Neural cell (in vitro differentiated cells): Measurements from ENCODE around the gene DPF1. TPM values are rescaled to one million over a fixed set of nuclear protein-coding genes. Genes with fewer than 3 reads are reported as not detected.

Source experiments
- H2AFZ ChIP-seq: fragments of 200-600, 300-800 bp; sonication (generic), shearing (Covaris generic); 2 replicates; pipeline ENCODE4 v1.6.0; 2014; ENCODE audit warnings: low read depth, mild to moderate bottlenecking, antibody characterized with exemption, low read length, moderate library complexity
- H3F3A ChIP-seq: fragments of 200-600 bp; shearing (Covaris generic); 2 replicates; pipeline ENCODE4 v1.6.1; 2016; ENCODE audit warnings: mild to moderate bottlenecking, moderate library complexity, mixed read lengths, antibody characterized with exemption, low read length; ENCODE audit not compliant: insufficient read depth, poor library complexity, severe bottlenecking
- H3K27ac ChIP-seq: fragments of 200-600, 300-800 bp; sonication (generic), shearing (Covaris generic); 2 replicates; pipeline ENCODE4 v1.5.1; 2014; ENCODE audit warnings: mild to moderate bottlenecking, low read length, moderate library complexity
- H3K27me3 ChIP-seq: fragments of 300-800, 200-600 bp; sonication (generic), shearing (Covaris generic); 2 replicates; pipeline ENCODE4 v1.6.0; 2014; ENCODE audit warnings: mild to moderate bottlenecking, low read depth, low read length, moderate library complexity; ENCODE audit not compliant: insufficient read depth
- H3K36me3 ChIP-seq: fragments of 300-800, 200-600 bp; sonication (generic), shearing (Covaris generic); 2 replicates; pipeline ENCODE4 v1.5.1; 2014; ENCODE audit warnings: mild to moderate bottlenecking, antibody characterized with exemption, low read length, moderate library complexity; ENCODE audit not compliant: insufficient read depth
- H3K4me2 ChIP-seq: fragments of 300-800, 200-600 bp; sonication (generic), shearing (Covaris generic); 2 replicates; pipeline ENCODE4 v1.6.0; 2014; ENCODE audit warnings: mild to moderate bottlenecking, low read length
- H3K4me3 ChIP-seq: fragments of 300-800, 200-600 bp; sonication (generic), shearing (Covaris generic); 2 replicates; pipeline ENCODE4 v1.5.1; 2014; ENCODE audit warnings: mild to moderate bottlenecking, low read length, moderate library complexity
- H3K79me2 ChIP-seq: fragments of 200-600 bp; shearing (Covaris generic); replicated peaks from 2 replicates; pipeline ENCODE4 v1.6.0; 2014; ENCODE audit warnings: mild to moderate bottlenecking, low read length, moderate library complexity; ENCODE audit not compliant: insufficient read depth
- H3K9ac ChIP-seq: fragments of 300-800, 200-600 bp; sonication (generic), shearing (Covaris generic); 2 replicates; pipeline ENCODE4 v1.6.1; 2016; ENCODE audit warnings: mild to moderate bottlenecking, low read length, mixed read lengths
- H3K9me2 ChIP-seq: fragments of 200-600 bp; shearing (Covaris generic); 2 replicates; pipeline ENCODE4 v1.6.1; 2016; ENCODE audit warnings: mild to moderate bottlenecking, low read length, mixed read lengths; ENCODE audit not compliant: insufficient read depth
- H3K9me3 ChIP-seq: fragments of 200-600, 300-800 bp; sonication (generic), shearing (Covaris generic); 2 replicates; pipeline ENCODE4 v1.6.1; 2016; ENCODE audit warnings: mild to moderate bottlenecking, mixed run types, low read length, moderate library complexity, mixed read lengths
- H4K20me1 ChIP-seq: fragments of 200-600 bp; shearing (Covaris generic); 2 replicates; pipeline ENCODE4 v1.6.1; 2016; ENCODE audit warnings: mild to moderate bottlenecking, mixed run types; ENCODE audit not compliant: insufficient read depth
- EP300 ChIP-seq: fragments of 450-650 bp; conservative IDR thresholded peaks from 2 replicates; pipeline ENCODE4 v1.6.1; 2014; ENCODE audit warnings: antibody characterized with exemption, mild to moderate bottlenecking, moderate library complexity; ENCODE audit not compliant: poor library complexity, severe bottlenecking
- EZH2 ChIP-seq: fragments of 200-600, 300-800 bp; shearing (Covaris generic), sonication (generic); IDR thresholded peaks from 2 replicates; pipeline ENCODE4 v1.6.1; 2014; ENCODE audit warnings: antibody characterized with exemption, low read length, borderline replicate concordance, mild to moderate bottlenecking; ENCODE audit not compliant: insufficient read depth, poor library complexity, severe bottlenecking
- MXI1 ChIP-seq: fragments of 450-650 bp; conservative IDR thresholded peaks from 2 replicates; pipeline ENCODE4 v1.6.1; 2014; ENCODE audit warnings: antibody characterized with exemption, mild to moderate bottlenecking; ENCODE audit not compliant: poor library complexity, severe bottlenecking
- POLR2AphosphoS5 ChIP-seq: IDR thresholded peaks from 2 replicates; pipeline ENCODE4 v1.6.1; 2012
- RAD21 ChIP-seq: fragments of 450-650 bp; conservative IDR thresholded peaks from 2 replicates; pipeline ENCODE4 v1.6.1; 2014; ENCODE audit warnings: antibody characterized with exemption, mild to moderate bottlenecking, moderate library complexity
- SMC3 ChIP-seq: fragments of 450-650 bp; conservative IDR thresholded peaks from 2 replicates; pipeline ENCODE4 v1.6.1; 2014; ENCODE audit warnings: antibody characterized with exemption, mild to moderate bottlenecking, moderate library complexity; ENCODE audit not compliant: poor library complexity
- TAF1 ChIP-seq: IDR thresholded peaks from 2 replicates; pipeline ENCODE4 v1.6.1; 2012; ENCODE audit warnings: low read depth
- polyA plus RNA-seq: library from polyadenylated mRNA; depleted of rRNA; stranded (reverse); fragments of >200 nt; gene quantifications from 2 replicates; pipeline ENCODE4 v1.2.3, GENCODE V29; 2014
- TF ChIP-seq, protein P1 (sequence below): fragments of 450-650 bp; IDR thresholded peaks from 2 replicates; pipeline ENCODE4 v1.5.1; 2014; ENCODE audit warnings: antibody characterized with exemption, mild to moderate bottlenecking, moderate library complexity; ENCODE audit not compliant: poor library complexity, severe bottlenecking
- TF ChIP-seq, protein P2 (sequence below): IDR thresholded peaks from 2 replicates; pipeline ENCODE4 v1.6.1; 2012; ENCODE audit warnings: borderline replicate concordance

Gene DPF1
- polyA plus RNA-seq, 1 donor from 2014 or later, result 118 TPM

DNA sequence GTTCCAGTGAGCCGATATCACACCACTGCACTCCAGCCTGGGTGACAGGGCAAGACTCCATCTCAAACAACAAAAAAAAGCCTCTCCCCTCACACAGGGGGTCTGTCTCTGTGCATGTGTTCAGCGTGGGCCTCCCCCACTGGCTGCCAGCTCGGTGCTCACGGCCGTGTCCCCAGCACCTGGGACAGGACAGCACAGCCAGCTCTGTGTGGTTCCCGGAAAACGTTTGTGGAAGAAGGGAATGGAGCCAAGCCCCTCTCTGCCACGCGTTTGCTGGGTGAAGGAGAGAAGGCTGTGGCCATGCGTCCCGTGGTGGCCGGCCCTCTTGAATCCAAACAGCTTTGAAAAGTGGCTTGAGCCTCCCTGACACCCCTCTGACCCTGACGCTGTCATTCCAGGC is 32.3 kb downstream of the DPF1 start:
- TF ChIP-seq, protein P1, sequence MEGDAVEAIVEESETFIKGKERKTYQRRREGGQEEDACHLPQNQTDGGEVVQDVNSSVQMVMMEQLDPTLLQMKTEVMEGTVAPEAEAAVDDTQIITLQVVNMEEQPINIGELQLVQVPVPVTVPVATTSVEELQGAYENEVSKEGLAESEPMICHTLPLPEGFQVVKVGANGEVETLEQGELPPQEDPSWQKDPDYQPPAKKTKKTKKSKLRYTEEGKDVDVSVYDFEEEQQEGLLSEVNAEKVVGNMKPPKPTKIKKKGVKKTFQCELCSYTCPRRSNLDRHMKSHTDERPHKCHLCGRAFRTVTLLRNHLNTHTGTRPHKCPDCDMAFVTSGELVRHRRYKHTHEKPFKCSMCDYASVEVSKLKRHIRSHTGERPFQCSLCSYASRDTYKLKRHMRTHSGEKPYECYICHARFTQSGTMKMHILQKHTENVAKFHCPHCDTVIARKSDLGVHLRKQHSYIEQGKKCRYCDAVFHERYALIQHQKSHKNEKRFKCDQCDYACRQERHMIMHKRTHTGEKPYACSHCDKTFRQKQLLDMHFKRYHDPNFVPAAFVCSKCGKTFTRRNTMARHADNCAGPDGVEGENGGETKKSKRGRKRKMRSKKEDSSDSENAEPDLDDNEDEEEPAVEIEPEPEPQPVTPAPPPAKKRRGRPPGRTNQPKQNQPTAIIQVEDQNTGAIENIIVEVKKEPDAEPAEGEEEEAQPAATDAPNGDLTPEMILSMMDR, result no peak
- TF ChIP-seq POLR2AphosphoS5 (no peak), RAD21 (no peak), SMC3 (no peak), EZH2 (no peak), TAF1 (no peak), MXI1 (no peak), EP300 (no peak)
- TF ChIP-seq, protein P2, sequence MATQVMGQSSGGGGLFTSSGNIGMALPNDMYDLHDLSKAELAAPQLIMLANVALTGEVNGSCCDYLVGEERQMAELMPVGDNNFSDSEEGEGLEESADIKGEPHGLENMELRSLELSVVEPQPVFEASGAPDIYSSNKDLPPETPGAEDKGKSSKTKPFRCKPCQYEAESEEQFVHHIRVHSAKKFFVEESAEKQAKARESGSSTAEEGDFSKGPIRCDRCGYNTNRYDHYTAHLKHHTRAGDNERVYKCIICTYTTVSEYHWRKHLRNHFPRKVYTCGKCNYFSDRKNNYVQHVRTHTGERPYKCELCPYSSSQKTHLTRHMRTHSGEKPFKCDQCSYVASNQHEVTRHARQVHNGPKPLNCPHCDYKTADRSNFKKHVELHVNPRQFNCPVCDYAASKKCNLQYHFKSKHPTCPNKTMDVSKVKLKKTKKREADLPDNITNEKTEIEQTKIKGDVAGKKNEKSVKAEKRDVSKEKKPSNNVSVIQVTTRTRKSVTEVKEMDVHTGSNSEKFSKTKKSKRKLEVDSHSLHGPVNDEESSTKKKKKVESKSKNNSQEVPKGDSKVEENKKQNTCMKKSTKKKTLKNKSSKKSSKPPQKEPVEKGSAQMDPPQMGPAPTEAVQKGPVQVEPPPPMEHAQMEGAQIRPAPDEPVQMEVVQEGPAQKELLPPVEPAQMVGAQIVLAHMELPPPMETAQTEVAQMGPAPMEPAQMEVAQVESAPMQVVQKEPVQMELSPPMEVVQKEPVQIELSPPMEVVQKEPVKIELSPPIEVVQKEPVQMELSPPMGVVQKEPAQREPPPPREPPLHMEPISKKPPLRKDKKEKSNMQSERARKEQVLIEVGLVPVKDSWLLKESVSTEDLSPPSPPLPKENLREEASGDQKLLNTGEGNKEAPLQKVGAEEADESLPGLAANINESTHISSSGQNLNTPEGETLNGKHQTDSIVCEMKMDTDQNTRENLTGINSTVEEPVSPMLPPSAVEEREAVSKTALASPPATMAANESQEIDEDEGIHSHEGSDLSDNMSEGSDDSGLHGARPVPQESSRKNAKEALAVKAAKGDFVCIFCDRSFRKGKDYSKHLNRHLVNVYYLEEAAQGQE, result no peak
- no peaks in the 10 kb centered on the region for H3K79me2 ChIP-seq
- no peak overlapping the region for H2AFZ ChIP-seq
- no peaks in the 10 kb centered on the region for H3K36me3 ChIP-seq
- no peaks in the 10 kb centered on the region for H3K27me3 ChIP-seq
- H4K20me1 ChIP-seq, result no peaks in the 10 kb centered on the region
- no peak overlapping the region for H3K27ac ChIP-seq
- no peaks in the 10 kb centered on the region for H3K9me2 ChIP-seq
- no peak overlapping the region for H3K4me2 ChIP-seq
- no peak overlapping the region for H3K9ac ChIP-seq
- H3F3A ChIP-seq, result no peaks in the 10 kb centered on the region
- no peaks in the 10 kb centered on the region for H3K9me3 ChIP-seq
- H3K4me3 ChIP-seq, result no peak overlapping the region

DNA sequence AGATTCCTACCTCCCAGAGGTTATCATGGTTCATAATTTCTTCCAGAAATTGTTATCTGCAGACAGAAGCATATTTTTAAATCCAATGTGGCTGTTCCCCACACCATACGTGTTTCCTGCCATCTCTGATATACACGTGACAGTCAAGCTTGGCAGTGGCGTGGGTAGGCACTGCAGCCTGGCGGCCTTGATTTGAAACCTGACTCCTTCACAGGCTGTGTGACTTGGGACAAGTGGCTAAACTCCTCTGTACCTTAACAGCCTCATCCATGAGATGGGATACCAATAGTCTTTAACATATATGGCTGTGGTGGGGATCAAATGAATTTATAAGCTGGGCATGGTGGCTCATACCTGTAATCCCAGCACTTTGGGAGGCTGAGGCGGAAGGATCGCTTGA is 33.2 kb downstream of the DPF1 start:
- no peaks in the 10 kb centered on the region for H3F3A ChIP-seq
- no peak overlapping the region for H3K4me2 ChIP-seq
- no peaks in the 10 kb centered on the region for H3K36me3 ChIP-seq
- H2AFZ ChIP-seq, result no peak overlapping the region
- no peaks in the 10 kb centered on the region for H3K79me2 ChIP-seq
- no peak overlapping the region for H3K9ac ChIP-seq
- H4K20me1 ChIP-seq, result no peaks in the 10 kb centered on the region
- TF ChIP-seq EP300 (no peak), MXI1 (no peak), EZH2 (no peak), POLR2AphosphoS5 (no peak), RAD21 (no peak), SMC3 (no peak), TAF1 (no peak)
- TF ChIP-seq, protein P2, result no peak
- TF ChIP-seq, protein P1, result no peak
- no peaks in the 10 kb centered on the region for H3K27me3 ChIP-seq
- H3K9me2 ChIP-seq, result no peaks in the 10 kb centered on the region
- H3K27ac ChIP-seq, result no peak overlapping the region
- no peak overlapping the region for H3K4me3 ChIP-seq
- no peaks in the 10 kb centered on the region for H3K9me3 ChIP-seq
